HepG2 (cell line): ENCODE results near the gene ZKSCAN8. TPM values are rescaled to one million over a fixed set of nuclear protein-coding genes. Genes with fewer than 3 reads are reported as not detected.

ENCODE experiments used
- ATF7-NPFF ChIP-seq: sonication (generic); formaldehyde crosslinking; IDR thresholded peaks from 2 replicates; pipeline ENCODE4 v1.8.1; 2023; ENCODE audit warnings: mild to moderate bottlenecking, low read depth, missing genetic modification reagents, moderate library complexity
- DR1 ChIP-seq: sonication (generic); formaldehyde crosslinking; IDR thresholded peaks from 2 replicates; pipeline ENCODE4 v1.8.0; 2021; ENCODE audit warnings: mild to moderate bottlenecking, missing genetic modification reagents, inconsistent platforms
- ESRRA ChIP-seq: sonication (generic); formaldehyde crosslinking; IDR thresholded peaks from 2 replicates; pipeline ENCODE4 v1.5.1; 2020; ENCODE audit warnings: mild to moderate bottlenecking, low read depth, missing genetic modification reagents
- FOXK2 ChIP-seq: fragments of 450-650 bp; IDR thresholded peaks from 2 replicates; pipeline ENCODE4 v1.6.1; 2016
- HOXA7 ChIP-seq: sonication (generic); formaldehyde crosslinking; IDR thresholded peaks from 2 replicates; pipeline ENCODE4 v1.8.1; 2022; ENCODE audit warnings: mild to moderate bottlenecking, missing genetic modification reagents, moderate library complexity
- NCOA5 ChIP-seq: sonication (generic); formaldehyde crosslinking; IDR thresholded peaks from 2 replicates; pipeline ENCODE4 v1.4.0; 2020; ENCODE audit warnings: missing genetic modification reagents
- RFX5 ChIP-seq: IDR thresholded peaks from 2 replicates; pipeline ENCODE4 v1.6.1; 2011; ENCODE audit warnings: low read depth, low read length, improper control_type of control experiment
- SATB2 ChIP-seq: sonication (generic); formaldehyde crosslinking; IDR thresholded peaks from 2 replicates; pipeline ENCODE4 v1.5.0; 2020; ENCODE audit warnings: missing genetic modification reagents
- ZMAT3 ChIP-seq: sonication (generic); formaldehyde crosslinking; conservative IDR thresholded peaks from 2 replicates; pipeline ENCODE4 v1.7.0; 2021; ENCODE audit warnings: missing genetic modification reagents
- ZNF3 ChIP-seq: IDR thresholded peaks from 2 replicates; pipeline ENCODE4 v1.7.0; 2017; ENCODE audit warnings: inconsistent platforms
- ZNF451 ChIP-seq: sonication (generic); formaldehyde crosslinking; IDR thresholded peaks from 2 replicates; pipeline ENCODE4 v1.5.0; 2020; ENCODE audit warnings: mild to moderate bottlenecking, missing genetic modification reagents
- ZNF460 ChIP-seq: sonication (generic); formaldehyde crosslinking; IDR thresholded peaks from 2 replicates; pipeline ENCODE4 v1.5.1; 2020; ENCODE audit warnings: missing genetic modification reagents, mild to moderate bottlenecking, borderline replicate concordance
- ZNF557 ChIP-seq: sonication (generic); formaldehyde crosslinking; IDR thresholded peaks from 2 replicates; pipeline ENCODE4 v1.4.0; 2020; ENCODE audit warnings: missing genetic modification reagents
- ZNF781 ChIP-seq: sonication (generic); formaldehyde crosslinking; IDR thresholded peaks from 2 replicates; pipeline ENCODE4 v1.5.1; 2020; ENCODE audit warnings: borderline replicate concordance, mild to moderate bottlenecking, missing genetic modification reagents; ENCODE audit errors: not compliant biosample characterization
- polyA plus RNA-seq, 8 experiments: library from polyadenylated mRNA; depleted of rRNA in 3 of 8; stranded (reverse) in 7 of 8; unstranded in 1 of 8; fragments of >200 nt; fragmentation: Illumina TruSeq in 4 of 8; extraction: Trizol in 4 of 8; gene quantifications; 2 replicates each; pipeline versions ENCODE4 v1.2.1 to v1.2.3, GENCODE V29; 2011 to 2016; ENCODE audit warnings: low read depth in 4 of 8, missing spikeins in 1 of 8, mixed read lengths in 1 of 8; ENCODE audit not compliant: insufficient read depth in 1 of 8
- total RNA-seq, 5 experiments: library from RNA; depleted of rRNA; stranded (reverse); fragments of >200 nt; fragmentation: Illumina TruSeq; extraction: Trizol; gene quantifications; 2 replicates each; pipeline ENCODE4 v1.2.3, GENCODE V29; 2016; ENCODE audit warnings: low read depth in 1 of 5
- TF ChIP-seq, protein P1 (sequence below): sonication (generic); formaldehyde crosslinking; IDR thresholded peaks from 2 replicates; pipeline ENCODE4 v1.5.0; 2020; ENCODE audit warnings: missing genetic modification reagents
- TF ChIP-seq, protein P2 (sequence below): sonication (generic); formaldehyde crosslinking; IDR thresholded peaks from 2 replicates; pipeline ENCODE4 v1.4.0; 2020; ENCODE audit warnings: missing genetic modification reagents
- TF ChIP-seq, protein P3 (sequence below): sonication (generic); formaldehyde crosslinking; IDR thresholded peaks from 2 replicates; pipeline ENCODE4 v1.4.0; 2020; ENCODE audit warnings: missing genetic modification reagents
- TF ChIP-seq, protein P4 (sequence below), 2 experiments: sonication (generic) in 1 of 2; formaldehyde crosslinking in 1 of 2; IDR thresholded peaks; 2 replicates each; pipeline versions ENCODE4 v1.4.0 to v1.6.1; 2018 to 2020; ENCODE audit warnings: missing genetic modification reagents in 2 of 2, borderline replicate concordance in 1 of 2, low read depth in 1 of 2, mild to moderate bottlenecking in 1 of 2, missing biosample characterization in 1 of 2
- TF ChIP-seq, protein P5 (sequence below): sonication (generic); formaldehyde crosslinking; IDR thresholded peaks from 2 replicates; pipeline ENCODE4 v1.9.0; 2021; ENCODE audit warnings: missing genetic modification reagents, mild to moderate bottlenecking, borderline replicate concordance
- TF ChIP-seq, protein P6 (sequence below): sonication (generic); formaldehyde crosslinking; IDR thresholded peaks from 2 replicates; pipeline ENCODE4 v1.5.1; 2020; ENCODE audit warnings: mild to moderate bottlenecking, missing genetic modification reagents, borderline replicate concordance

Gene ZKSCAN8
- total and polyA plus RNA-seq, 2 of the 13 experiments (the other 11 are each of a cell fraction or from before 2014, with no cell fraction given): 12.4 to 20.9 TPM

DNA sequence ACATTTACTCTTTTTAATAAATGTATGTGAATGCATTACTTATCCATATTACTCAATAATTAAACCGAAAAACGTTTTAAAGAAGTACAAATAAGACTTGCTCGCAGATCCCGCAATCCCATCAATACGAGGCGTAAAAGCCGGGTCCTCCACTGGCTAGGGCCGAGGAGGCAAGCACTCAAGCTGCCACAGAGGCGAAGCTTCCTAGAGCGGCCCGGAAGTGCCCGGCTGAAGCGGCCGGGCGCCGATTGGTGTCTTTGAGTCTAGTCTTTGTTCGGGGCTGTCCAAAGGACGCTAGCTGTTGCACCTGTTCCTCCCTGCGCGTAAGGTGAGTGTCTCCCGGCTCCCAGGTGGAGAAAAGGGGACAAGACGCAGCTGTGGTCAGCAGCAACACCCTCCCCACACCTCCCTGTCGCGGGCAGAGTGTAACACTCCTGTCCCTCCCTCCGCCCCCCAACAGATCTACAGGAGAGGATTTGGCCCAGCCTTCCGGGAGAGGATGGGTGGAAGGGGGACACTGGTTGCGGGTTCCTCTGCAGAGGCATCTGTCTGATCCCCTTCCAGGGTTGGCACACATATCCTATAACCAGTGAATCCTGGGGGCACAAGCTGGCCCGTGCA lies 17.2 kb upstream of the ZKSCAN8 start, which contains the start of gene ZSCAN16 (continued):
- TF ChIP-seq, protein P1, sequence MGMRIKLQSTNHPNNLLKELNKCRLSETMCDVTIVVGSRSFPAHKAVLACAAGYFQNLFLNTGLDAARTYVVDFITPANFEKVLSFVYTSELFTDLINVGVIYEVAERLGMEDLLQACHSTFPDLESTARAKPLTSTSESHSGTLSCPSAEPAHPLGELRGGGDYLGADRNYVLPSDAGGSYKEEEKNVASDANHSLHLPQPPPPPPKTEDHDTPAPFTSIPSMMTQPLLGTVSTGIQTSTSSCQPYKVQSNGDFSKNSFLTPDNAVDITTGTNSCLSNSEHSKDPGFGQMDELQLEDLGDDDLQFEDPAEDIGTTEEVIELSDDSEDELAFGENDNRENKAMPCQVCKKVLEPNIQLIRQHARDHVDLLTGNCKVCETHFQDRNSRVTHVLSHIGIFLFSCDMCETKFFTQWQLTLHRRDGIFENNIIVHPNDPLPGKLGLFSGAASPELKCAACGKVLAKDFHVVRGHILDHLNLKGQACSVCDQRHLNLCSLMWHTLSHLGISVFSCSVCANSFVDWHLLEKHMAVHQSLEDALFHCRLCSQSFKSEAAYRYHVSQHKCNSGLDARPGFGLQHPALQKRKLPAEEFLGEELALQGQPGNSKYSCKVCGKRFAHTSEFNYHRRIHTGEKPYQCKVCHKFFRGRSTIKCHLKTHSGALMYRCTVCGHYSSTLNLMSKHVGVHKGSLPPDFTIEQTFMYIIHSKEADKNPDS (CRISPR knock-in tag): no peak
- TF ChIP-seq, protein P2, sequence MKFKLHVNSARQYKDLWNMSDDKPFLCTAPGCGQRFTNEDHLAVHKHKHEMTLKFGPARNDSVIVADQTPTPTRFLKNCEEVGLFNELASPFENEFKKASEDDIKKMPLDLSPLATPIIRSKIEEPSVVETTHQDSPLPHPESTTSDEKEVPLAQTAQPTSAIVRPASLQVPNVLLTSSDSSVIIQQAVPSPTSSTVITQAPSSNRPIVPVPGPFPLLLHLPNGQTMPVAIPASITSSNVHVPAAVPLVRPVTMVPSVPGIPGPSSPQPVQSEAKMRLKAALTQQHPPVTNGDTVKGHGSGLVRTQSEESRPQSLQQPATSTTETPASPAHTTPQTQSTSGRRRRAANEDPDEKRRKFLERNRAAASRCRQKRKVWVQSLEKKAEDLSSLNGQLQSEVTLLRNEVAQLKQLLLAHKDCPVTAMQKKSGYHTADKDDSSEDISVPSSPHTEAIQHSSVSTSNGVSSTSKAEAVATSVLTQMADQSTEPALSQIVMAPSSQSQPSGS: peak; percentile 76; the same call in 1 of the 2 replicates
- TF ChIP-seq ESRRA: no peak
- peak; percentile 77 for TF ChIP-seq ZNF781
- no peak for TF ChIP-seq ATF7-NPFF (CRISPR knock-in tag)
- no peak for TF ChIP-seq FOXK2
- TF ChIP-seq SATB2: no peak
- TF ChIP-seq ZMAT3 (CRISPR knock-in tag): peak; percentile 86
- 0 out of 2 replicates have a peak, but pooled peaks have one; percentile 62 for TF ChIP-seq HOXA7
- TF ChIP-seq, protein P3, sequence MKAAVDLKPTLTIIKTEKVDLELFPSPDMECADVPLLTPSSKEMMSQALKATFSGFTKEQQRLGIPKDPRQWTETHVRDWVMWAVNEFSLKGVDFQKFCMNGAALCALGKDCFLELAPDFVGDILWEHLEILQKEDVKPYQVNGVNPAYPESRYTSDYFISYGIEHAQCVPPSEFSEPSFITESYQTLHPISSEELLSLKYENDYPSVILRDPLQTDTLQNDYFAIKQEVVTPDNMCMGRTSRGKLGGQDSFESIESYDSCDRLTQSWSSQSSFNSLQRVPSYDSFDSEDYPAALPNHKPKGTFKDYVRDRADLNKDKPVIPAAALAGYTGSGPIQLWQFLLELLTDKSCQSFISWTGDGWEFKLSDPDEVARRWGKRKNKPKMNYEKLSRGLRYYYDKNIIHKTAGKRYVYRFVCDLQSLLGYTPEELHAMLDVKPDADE (CRISPR knock-in tag): no peak
- TF ChIP-seq DR1 (CRISPR knock-in tag): peak; percentile 81; the same call in 1 of the 2 replicates
- TF ChIP-seq, protein P4, sequence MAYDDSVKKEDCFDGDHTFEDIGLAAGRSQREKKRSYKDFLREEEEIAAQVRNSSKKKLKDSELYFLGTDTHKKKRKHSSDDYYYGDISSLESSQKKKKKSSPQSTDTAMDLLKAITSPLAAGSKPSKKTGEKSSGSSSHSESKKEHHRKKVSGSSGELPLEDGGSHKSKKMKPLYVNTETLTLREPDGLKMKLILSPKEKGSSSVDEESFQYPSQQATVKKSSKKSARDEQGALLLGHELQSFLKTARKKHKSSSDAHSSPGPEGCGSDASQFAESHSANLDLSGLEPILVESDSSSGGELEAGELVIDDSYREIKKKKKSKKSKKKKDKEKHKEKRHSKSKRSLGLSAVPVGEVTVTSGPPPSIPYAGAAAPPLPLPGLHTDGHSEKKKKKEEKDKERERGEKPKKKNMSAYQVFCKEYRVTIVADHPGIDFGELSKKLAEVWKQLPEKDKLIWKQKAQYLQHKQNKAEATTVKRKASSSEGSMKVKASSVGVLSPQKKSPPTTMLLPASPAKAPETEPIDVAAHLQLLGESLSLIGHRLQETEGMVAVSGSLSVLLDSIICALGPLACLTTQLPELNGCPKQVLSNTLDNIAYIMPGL (CRISPR knock-in tag; IDR thresholded peaks at IDR 0.05; ENCODE audit: borderline replicate concordance in 1 of 2, low read depth in 1 of 2): peak; percentile 86 to 87
- TF ChIP-seq ZNF3 (CRISPR knock-in tag): peak; percentile 55; the same call in 1 of the 2 replicates
- TF ChIP-seq, protein P5, sequence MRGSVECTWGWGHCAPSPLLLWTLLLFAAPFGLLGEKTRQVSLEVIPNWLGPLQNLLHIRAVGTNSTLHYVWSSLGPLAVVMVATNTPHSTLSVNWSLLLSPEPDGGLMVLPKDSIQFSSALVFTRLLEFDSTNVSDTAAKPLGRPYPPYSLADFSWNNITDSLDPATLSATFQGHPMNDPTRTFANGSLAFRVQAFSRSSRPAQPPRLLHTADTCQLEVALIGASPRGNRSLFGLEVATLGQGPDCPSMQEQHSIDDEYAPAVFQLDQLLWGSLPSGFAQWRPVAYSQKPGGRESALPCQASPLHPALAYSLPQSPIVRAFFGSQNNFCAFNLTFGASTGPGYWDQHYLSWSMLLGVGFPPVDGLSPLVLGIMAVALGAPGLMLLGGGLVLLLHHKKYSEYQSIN: no peak
- TF ChIP-seq ZNF557 (CRISPR knock-in tag): peak; percentile 76; the same call in 1 of the 2 replicates
- TF ChIP-seq ZNF460 (CRISPR knock-in tag): no peak
- no peak; the same call in 1 of the 2 replicates for TF ChIP-seq NCOA5 (CRISPR knock-in tag)
- TF ChIP-seq RFX5: no peak
- TF ChIP-seq, protein P6, sequence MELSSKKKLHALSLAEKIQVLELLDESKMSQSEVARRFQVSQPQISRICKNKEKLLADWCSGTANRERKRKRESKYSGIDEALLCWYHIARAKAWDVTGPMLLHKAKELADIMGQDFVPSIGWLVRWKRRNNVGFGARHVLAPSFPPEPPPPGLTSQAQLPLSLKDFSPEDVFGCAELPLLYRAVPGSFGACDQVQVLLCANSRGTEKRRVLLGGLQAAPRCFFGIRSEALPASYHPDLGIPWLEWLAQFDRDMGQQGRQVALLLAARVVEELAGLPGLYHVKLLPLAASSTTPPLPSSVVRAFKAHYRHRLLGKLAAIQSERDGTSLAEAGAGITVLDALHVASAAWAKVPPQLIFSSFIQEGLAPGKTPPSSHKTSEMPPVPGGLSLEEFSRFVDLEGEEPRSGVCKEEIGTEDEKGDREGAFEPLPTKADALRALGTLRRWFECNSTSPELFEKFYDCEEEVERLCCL: peak; percentile 92
- peak; percentile 86; the same call in 1 of the 2 replicates for TF ChIP-seq ZNF451
